GM12891 (cell line): ENCODE results near the gene ZER1.
A peak's percentile ranks its signal among the peaks of the same experiment; 100 is the strongest.
"Not testable (repeated sequence)": the region's sequence is repeated elsewhere in the genome, so short reads cannot be mapped to it uniquely, and the experiment has no call there.

Experiments
- DNase-seq: peaks from one replicate; pipeline ENCODE4 v3.0.0; 2011; ENCODE audit warnings: low spot score; ENCODE audit not compliant: insufficient read length
- FAIRE-seq: peaks from 2 replicates; lab custom pipeline; 2011; peaks lifted over from hg19 to GRCh38; lab: Jason Lieb, UNC
- PAX5 ChIP-seq: IDR thresholded peaks from 2 replicates; pipeline ENCODE4 v1.6.1; 2011; ENCODE audit warnings: low read length, moderate library complexity, mild to moderate bottlenecking; ENCODE audit not compliant: insufficient read depth, severe bottlenecking
- POLR2A ChIP-seq: IDR thresholded peaks from 2 replicates; pipeline ENCODE4 v1.6.1; 2011; ENCODE audit warnings: low read depth, low read length, control low read depth
- POLR2AphosphoS5 ChIP-seq: IDR thresholded peaks from 2 replicates; pipeline ENCODE4 v1.6.1; 2011; ENCODE audit warnings: low read depth, low read length, control low read depth
- POU2F2 ChIP-seq: IDR thresholded peaks from 2 replicates; pipeline ENCODE4 v1.6.1; 2011; ENCODE audit warnings: low read depth, mild to moderate bottlenecking, control low read depth, low read length, moderate library complexity
- SPI1 ChIP-seq: IDR thresholded peaks from 2 replicates; pipeline ENCODE4 v1.6.1; 2011; ENCODE audit warnings: low read depth, low read length, control low read depth
- TAF1 ChIP-seq: IDR thresholded peaks from 2 replicates; pipeline ENCODE4 v1.6.1; 2011; ENCODE audit warnings: low read depth, low read length, control low read depth

Gene ZER1

GRCh38 chr9:128787659-128788058 is 15.9 kb upstream of the ZER1 start:
- no peak for TF ChIP-seq SPI1
- TF ChIP-seq POLR2AphosphoS5, result no peak
- no peak for TF ChIP-seq PAX5
- TF ChIP-seq POLR2A, result no peak
- no peak for TF ChIP-seq TAF1
- TF ChIP-seq POU2F2, result no peak
- DNase-seq (no peak), FAIRE-seq (no peak)

GRCh38 chr9:128786681-128787601 is 15.2 kb upstream of the ZER1 start, which contains the start of gene TBC1D13:
TSS of gene TBC1D13 (plus strand) at chr9:128787253. CDS start at chr9:128787354, 101 bp downstream.
- DNase-seq (peak; percentile 96), FAIRE-seq (peak; percentile 90)
- TF ChIP-seq POLR2A (0 out of 2 replicates have a peak, but pooled peaks have one; percentile 29), SPI1 (no peak), POLR2AphosphoS5 (0 out of 2 replicates have a peak, but pooled peaks have one; percentile 21), PAX5 (peak; percentile 54), TAF1 (0 out of 2 replicates have a peak, but pooled peaks have one; percentile 9), POU2F2 (no peak)

- no peak for DNase-seq
- TF ChIP-seq POLR2AphosphoS5, result no peak
- no peak for TF ChIP-seq POU2F2
- TF ChIP-seq PAX5, result no peak
- no peak for TF ChIP-seq SPI1
- TF ChIP-seq POLR2A, result no peak
- TF ChIP-seq TAF1, result no peak
- FAIRE-seq, result no peak
Observed at GRCh38 chr9:128785427-128785826, 13.7 kb upstream of the ZER1 start.

GRCh38 chr9:128782669-128783068 is 10.9 kb upstream of the ZER1 start:
- FAIRE-seq (no peak), DNase-seq (no peak)
- TF ChIP-seq SPI1 (no peak), POLR2A (no peak), PAX5 (no peak), TAF1 (no peak), POLR2AphosphoS5 (no peak), POU2F2 (no peak)

- no peak for FAIRE-seq
- TF ChIP-seq TAF1 (no peak), POLR2AphosphoS5 (no peak), SPI1 (peak; percentile 77), POLR2A (no peak), PAX5 (no peak), POU2F2 (no peak)
Observed at GRCh38 chr9:128781187-128782070, 9.7 kb upstream of the ZER1 start.

GRCh38 chr9:128780093-128780492 is 8.4 kb upstream of the ZER1 start:
- not testable (repeated sequence) for DNase-seq, FAIRE-seq

More at GRCh38 chr9:128781187-128782070, 9.7 kb upstream of the ZER1 start:
- no peak for DNase-seq

- no peak for FAIRE-seq
- no peak for DNase-seq
- no peak for TF ChIP-seq SPI1
- no peak for TF ChIP-seq POU2F2
- TF ChIP-seq PAX5, result no peak
- TF ChIP-seq POLR2A, result no peak
- TF ChIP-seq TAF1, result no peak
- no peak for TF ChIP-seq POLR2AphosphoS5
Observed at GRCh38 chr9:128774804-128775203, 3.1 kb upstream of the ZER1 start.

GRCh38 chr9:128773049-128773448 is 1.3 kb upstream of the ZER1 start:
- TF ChIP-seq POU2F2 (no peak), POLR2A (no peak), PAX5 (no peak), SPI1 (no peak), TAF1 (no peak), POLR2AphosphoS5 (no peak)
- DNase-seq (no peak), FAIRE-seq (no peak)
